Stomach (tissue), 4 donors: ENCODE data around the gene SCP2.

ENCODE experiments used
- CTCF ChIP-seq, 7 experiments: fragments of 450-650 bp in 4 of 7; fragments of 200-600 bp in 3 of 7; sonication (generic) in 3 of 7; IDR thresholded peaks; one replicate each; pipeline ENCODE4 v1.5.1; 2016 to 2019; ENCODE audit warnings: antibody characterized with exemption in 7 of 7, control low read depth in 2 of 7, mild to moderate bottlenecking in 1 of 7
- POLR2A ChIP-seq, 4 donors: fragments of 450-650 bp; IDR thresholded peaks; one replicate each; pipeline ENCODE4 v1.6.1; 2016; ENCODE audit warnings: antibody characterized with exemption in 4 of 4, control low read depth in 2 of 4, mild to moderate bottlenecking in 1 of 4, moderate library complexity in 1 of 4
- POLR2AphosphoS5 ChIP-seq, 3 donors: sonication (generic); formaldehyde crosslinking; IDR thresholded peaks; one replicate each; pipeline ENCODE4 v1.6.1; 2016; ENCODE audit warnings: antibody characterized with exemption in 3 of 3

GRCh38 chr1:52919051-52919722 is 7.9 kb upstream of the SCP2 start:
- no peak for TF ChIP-seq CTCF (IDR thresholded peaks at IDR 0.05)
- no peak for TF ChIP-seq POLR2AphosphoS5 (IDR thresholded peaks at IDR 0.05)
- TF ChIP-seq POLR2A (IDR thresholded peaks at IDR 0.05): no peak
